MCF 10A (cell line): Measurements from ENCODE around the gene CMC2. TPM values are rescaled to one million over a fixed set of nuclear protein-coding genes. Genes with fewer than 3 reads are reported as not detected.

ENCODE experiments used
- BruUV-seq: library from RNA; stranded (reverse); fragments of 400-500 nt; replicated peaks from 2 replicates; lab custom pipeline; 2021; lab: Mats Ljungman, UMichigan
- CTCF ChIA-PET: fragments of 300-600 bp; sonication (Branson Sonifier 250); formaldehyde crosslinking; extraction: SDS; loops from one replicate; lab custom pipeline; 2021; ENCODE audit warnings: antibody characterized with exemption, inconsistent platforms; lab: Yijun Ruan, JAX
- POLR2A ChIA-PET: fragments of 300-600, 350-650 bp; sonication (Branson Sonifier 250); formaldehyde crosslinking; extraction: SDS; loops from one replicate; lab custom pipeline; 2020; ENCODE audit warnings: antibody characterized with exemption, inconsistent platforms; lab: Yijun Ruan, JAX
- DNase-seq: peaks from one replicate; pipeline ENCODE4 v3.0.0-alpha.2; 2018; ENCODE audit not compliant: unreplicated experiment
- H3K27ac Mint-ChIP-seq: one replicate; pipeline ENCODE4 v1.8.0; 2022; ENCODE audit warnings: mild to moderate bottlenecking, low read depth, mixed read lengths; ENCODE audit not compliant: unreplicated experiment
- H3K27me3 Mint-ChIP-seq: one replicate; pipeline ENCODE4 v1.8.0; 2022; ENCODE audit warnings: mixed read lengths; ENCODE audit not compliant: insufficient read depth, unreplicated experiment
- H3K36me3 Mint-ChIP-seq: one replicate; pipeline ENCODE4 v1.8.0; 2022; ENCODE audit warnings: mild to moderate bottlenecking, moderate library complexity, mixed read lengths; ENCODE audit not compliant: insufficient read depth, unreplicated experiment
- H3K4me1 Mint-ChIP-seq: one replicate; pipeline ENCODE4 v1.8.0; 2022; ENCODE audit warnings: mixed read lengths; ENCODE audit not compliant: insufficient read depth, unreplicated experiment
- H3K4me3 Mint-ChIP-seq: one replicate; pipeline ENCODE4 v1.8.0; 2022; ENCODE audit warnings: mild to moderate bottlenecking, moderate library complexity, mixed read lengths; ENCODE audit not compliant: unreplicated experiment
- H3K9me3 Mint-ChIP-seq: one replicate; pipeline ENCODE4 v1.8.0; 2022; ENCODE audit warnings: mixed read lengths; ENCODE audit not compliant: unreplicated experiment
- CTCF ChIP-seq: fragments of 200-600 bp; IDR thresholded peaks from one replicate; pipeline ENCODE4 v1.8.0; 2022; ENCODE audit warnings: antibody characterized with exemption, mild to moderate bottlenecking; ENCODE audit not compliant: unreplicated experiment
- intact Hi-C: fragments of 100-400 bp; cut with micrococcal nuclease; formaldehyde crosslinking; loops from 2 replicates; pipeline ENCODE4 v1.14.1; 2022
- total RNA-seq: library from RNA; stranded (reverse); gene quantifications from 2 replicates; pipeline ENCODE4 v1.2.3, GENCODE V29; 2022

CMC2 gene
- total RNA-seq, 1 experiment from 2014 or later, result 102 TPM

- no peak for DNase-seq
- no TSS peak for BruUV-seq
- Mint-ChIP-seq H3K4me1 (no peaks in the 10 kb centered on the region), H3K27me3 (peaks cover 9% of the 10 kb centered on the region), H3K27ac (no peak overlapping the region), H3K36me3 (no peaks in the 10 kb centered on the region), H3K4me3 (no peak overlapping the region), H3K9me3 (peaks cover 15% of the 10 kb centered on the region)
- intact Hi-C loops, result no loop called here
- CTCF ChIA-PET, result interaction anchor here (1.1 kb wide), 1 partner anchor 15 kb away, joined by 4 read pairs; no protein-coding TSS in a partner anchor
- TF ChIP-seq CTCF, result no peak
- POLR2A ChIA-PET, result no interaction called here
Observed at GRCh38 chr16:80923356-80923755, 83.3 kb downstream of the CMC2 start.

Other genes with a start within 250 kb of the CMC2 start
- gene CDYL2, start 202.3 kb downstream of the CMC2 start, total RNA-seq, result 7.1 and 7.4 TPM in 2 replicates
- 29.5 and 38.4 TPM in 2 replicates for gene CENPN, start 329 bp upstream of the CMC2 start, total RNA-seq
- gene ATMIN, start 29.0 kb upstream of the CMC2 start, total RNA-seq, result 33.8 and 39.1 TPM in 2 replicates
- 0.66 and 3.8 TPM in 2 replicates for gene C16orf46, start 70.4 kb upstream of the CMC2 start, total RNA-seq
- gene GCSH, start 89.5 kb upstream of the CMC2 start, total RNA-seq, result 68.4 and 70.8 TPM in 2 replicates
- gene BCO1, start 231.8 kb upstream of the CMC2 start, total RNA-seq, result not detected in 2 replicates